T47D (cell line): Measurements from ENCODE around the gene GOLGA8B.
"Not testable (repeated sequence)": the region's sequence is repeated elsewhere in the genome, so short reads cannot be mapped to it uniquely, and the experiment has no call there.

Experiments used
- DNase-seq, 2 experiments: peaks; one replicate each; pipeline versions ENCODE4 v3.0.0 to v3.0.0-alpha.2; 2011 to 2012; ENCODE audit warnings: low read depth in 1 of 2, low spot score in 1 of 2
- JUND ChIP-seq: IDR thresholded peaks from 2 replicates; pipeline ENCODE4 v1.6.1; 2012; ENCODE audit warnings: low read depth
- in situ Hi-C: cut with HindIII; loops from 2 replicates; pipeline ENCODE4 v1.10.0; 2016; ENCODE audit warnings: low sequenced_read_pairs, low pct_unique_long_range_greater_than_20kb

The GOLGA8B gene

DNA sequence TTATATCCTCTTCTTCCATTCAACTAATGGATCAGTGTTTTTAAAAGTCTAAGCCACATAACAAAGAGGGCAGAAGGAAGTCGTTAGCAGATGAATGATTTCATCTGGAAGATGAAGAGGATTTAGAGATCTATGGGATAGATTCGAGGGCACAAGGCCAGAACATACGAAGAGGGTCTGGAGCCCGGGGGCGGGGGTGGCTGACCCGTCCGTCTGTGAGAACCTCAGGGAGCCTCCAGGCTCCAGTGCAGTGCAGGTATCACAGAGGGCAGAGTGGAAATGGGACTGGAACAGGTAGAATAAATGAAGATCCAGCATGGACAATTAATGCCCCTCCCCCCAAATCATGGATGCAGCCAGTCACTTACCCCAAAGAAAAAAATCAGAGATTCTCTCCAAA is 1.5 kb upstream of the GOLGA8B start:
- TF ChIP-seq JUND = no peak
- in situ Hi-C loops = no loop called here
- no peak for DNase-seq

DNA sequence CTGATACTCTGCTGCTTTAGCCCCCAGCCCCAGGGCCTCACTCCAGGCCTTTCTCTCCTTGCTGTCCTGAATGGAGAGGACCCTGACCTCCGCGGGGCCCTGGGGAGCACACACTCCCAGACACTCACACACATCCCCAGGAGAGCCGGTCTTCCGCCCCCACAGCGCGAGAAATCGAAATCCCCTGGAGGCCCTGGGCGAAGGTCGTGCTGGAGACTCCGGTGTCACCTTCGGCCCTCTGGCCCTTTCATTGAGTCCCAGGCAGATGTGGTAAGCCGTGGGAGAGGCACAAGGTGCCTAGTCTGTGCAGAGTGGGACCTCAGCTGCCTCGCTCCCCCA is 848 bp upstream of the GOLGA8B start:
- in situ Hi-C loops = no loop called here
- TF ChIP-seq JUND = no peak
- no peak for DNase-seq

DNA sequence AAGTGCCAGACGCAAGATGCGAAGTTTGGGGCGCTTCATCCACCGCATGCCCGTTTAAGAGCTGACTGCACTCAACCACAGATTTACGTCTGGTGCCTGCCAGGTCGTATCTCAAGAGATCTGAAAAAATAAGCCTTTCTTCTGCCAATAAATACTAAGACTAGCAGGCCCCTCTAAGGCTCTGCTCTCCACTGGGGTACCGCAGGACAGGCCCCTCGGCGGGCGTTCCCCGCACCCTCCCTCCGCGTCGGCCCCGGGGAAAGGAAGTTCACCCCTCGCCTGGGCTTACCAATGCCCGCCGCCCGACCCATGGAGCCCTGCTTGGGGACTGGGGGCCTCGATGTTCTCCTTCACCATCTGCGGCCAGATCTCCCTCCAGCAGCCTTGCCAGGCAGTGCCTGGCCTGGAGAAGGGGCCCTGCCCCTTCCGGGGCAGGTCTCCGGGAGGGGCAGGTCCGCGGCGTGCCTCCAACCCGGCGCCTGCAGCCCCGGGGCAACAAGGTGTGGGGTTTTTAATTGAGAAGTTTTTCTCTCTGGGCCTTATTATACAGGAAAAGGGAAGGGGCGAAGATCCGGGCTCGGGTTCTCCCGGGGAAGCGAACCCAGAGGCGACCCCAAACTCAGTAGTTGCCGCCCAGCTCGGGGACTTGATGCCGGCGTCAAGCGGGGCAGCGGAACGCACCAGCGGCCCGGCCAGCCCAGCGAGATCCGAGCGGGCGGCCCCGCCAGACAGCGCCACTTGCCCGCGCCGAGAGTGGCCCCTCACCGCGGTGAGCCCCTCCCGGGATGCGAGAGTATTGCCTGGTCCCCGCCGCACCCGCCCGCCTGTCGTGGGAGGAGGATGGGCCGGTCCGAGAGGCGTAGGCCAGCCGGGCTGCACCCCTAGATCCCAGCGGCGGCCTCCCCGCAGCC is 735 bp downstream of the GOLGA8B start:
- TF ChIP-seq JUND = no peak
- in situ Hi-C loops = no loop called here
- peak; percentile 33 to 62 for DNase-seq

DNA sequence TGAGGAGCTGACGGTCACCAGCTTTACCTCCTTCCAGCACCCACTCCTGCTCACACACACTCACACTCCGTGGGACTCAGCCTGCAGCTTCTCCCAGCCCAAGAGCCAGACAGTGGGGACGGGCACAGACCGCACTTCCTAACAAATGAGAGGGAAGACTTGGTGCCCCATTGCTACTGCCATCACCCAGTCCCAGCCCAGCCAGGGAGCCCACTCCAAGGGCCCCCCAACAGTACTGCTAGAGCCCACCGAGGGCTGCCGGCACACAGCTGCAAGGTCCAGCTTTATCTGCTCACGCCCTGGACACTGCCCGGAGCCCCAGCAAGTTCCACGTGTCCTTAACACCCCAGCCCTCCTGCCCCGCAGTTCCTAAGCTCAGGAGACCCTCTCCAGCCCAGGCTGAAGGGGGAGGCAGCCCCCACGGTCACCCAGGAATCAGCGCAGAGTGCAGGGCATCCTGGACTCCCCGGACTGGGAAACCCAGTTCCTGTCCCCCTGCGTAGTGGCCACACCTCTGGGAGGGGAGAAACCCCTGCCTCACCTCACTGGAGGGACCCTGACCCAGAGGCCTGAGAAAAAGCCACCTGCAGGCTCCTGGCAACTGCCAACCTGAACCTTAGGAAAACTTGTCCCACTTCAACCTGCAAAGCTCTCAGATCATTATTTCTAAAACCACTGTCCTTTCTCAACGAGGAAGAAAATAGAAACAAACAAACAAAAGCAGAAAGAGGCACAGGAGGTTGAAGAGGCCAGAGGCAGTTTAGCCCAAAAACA is 1.6 kb downstream of the GOLGA8B start:
- DNase-seq, in situ Hi-C loops: not testable (repeated sequence)

DNA sequence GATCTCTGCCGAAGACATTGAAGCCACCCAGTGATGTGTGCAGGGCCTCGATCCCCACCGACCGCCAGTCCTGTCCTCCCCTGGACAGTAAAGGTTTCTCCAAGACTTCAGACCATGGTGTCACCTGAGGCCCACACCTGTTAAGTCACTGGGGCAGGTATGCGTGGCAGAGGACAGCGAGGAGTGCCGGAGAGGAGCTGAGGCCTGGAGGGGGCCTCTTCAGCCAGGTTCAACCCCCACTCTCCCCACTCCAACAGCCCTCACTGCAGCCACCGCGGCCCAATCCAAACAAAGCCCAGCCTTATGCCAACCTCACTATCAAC is 2.4 kb downstream of the GOLGA8B start:
- in situ Hi-C loops = no loop called here
- TF ChIP-seq JUND = no peak
- DNase-seq = no peak

DNA sequence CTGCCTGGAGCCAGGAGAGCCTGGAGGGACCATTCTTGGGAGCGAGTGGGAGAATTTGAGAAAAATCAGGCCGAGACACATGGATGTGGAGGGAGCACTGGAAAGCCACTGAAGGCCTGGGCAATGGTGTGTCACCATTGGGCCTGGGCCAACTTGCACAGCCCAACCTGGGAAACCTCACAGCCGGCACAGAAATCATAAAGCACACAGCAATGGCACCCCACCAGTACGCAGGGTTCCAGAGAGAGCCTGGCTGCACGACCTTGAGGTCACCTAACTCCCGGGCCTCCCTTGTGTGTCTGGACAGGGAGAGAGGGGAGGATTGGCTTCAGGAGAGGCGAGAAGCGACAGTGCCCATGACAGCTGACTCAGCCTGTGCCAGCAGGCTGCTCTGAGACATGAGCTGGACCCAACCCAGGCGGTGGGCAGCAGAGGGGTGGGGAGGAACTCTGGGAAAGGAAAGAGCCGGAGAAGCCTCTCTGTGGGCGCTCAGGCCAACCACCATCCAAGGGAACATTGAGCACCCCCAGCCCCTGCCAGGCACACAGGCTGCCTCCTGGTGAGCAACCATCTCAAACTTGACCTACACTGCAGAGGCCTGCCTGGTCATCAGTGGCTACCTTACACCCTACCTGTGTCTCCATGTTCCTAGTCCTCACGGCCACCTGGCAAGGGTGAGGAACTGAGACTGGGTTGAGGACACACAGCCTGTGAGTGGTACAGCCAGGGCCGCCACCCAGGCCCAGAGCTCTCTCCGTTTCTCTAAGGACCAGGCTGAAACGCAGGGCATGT is 3.0 kb downstream of the GOLGA8B start:
- in situ Hi-C loops, DNase-seq: not testable (repeated sequence)

DNA sequence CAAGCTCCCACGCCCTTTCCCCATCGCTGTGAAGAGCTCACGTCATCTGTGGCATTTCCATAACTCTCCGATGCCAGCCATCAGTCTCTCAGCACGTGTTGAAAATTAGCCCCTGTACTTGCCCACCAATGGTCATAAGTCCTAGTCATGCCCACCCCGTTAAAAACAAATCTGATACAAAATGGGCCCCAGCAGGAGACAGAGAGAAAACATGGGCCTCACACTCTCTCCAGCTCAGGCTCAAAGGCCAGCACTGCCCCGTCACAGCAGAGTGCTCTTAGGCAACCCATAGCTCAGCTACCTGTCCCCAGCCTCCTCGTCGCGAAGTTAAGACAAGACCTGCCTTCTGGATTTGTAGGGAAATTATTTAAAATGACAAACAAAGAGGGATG is 5.2 kb downstream of the GOLGA8B start:
- TF ChIP-seq JUND = no peak
- no peak for DNase-seq
- in situ Hi-C loops = no loop called here

DNA sequence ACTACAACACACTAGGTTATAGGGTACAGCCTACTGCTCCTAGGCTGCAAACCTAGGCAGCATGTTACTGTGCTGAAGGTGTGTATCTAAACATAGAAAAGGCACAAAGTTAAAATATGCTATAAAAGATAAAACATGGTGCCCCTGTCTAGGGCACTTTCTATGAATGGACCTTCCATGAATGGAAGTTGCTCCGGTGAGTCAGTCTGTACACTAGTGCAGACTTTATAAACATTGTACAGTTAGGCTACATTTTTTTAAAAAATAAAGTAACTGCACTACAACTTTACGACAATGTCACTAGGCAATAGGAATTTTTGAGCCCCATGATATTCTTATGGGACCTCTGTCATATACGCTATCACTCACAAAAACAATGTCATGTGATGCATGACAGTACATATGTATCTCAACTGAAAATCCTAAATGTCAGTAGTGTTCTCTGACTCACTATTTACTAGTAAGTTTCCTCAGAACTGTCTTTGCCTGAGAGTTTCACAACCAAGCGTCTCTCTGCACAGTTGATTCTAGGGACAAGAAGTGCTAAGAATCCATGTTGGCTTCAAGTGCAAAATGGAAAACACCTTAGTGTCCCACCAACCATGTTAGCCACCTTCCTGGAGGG is 5.7 kb downstream of the GOLGA8B start:
- DNase-seq = not testable (repeated sequence)

DNA sequence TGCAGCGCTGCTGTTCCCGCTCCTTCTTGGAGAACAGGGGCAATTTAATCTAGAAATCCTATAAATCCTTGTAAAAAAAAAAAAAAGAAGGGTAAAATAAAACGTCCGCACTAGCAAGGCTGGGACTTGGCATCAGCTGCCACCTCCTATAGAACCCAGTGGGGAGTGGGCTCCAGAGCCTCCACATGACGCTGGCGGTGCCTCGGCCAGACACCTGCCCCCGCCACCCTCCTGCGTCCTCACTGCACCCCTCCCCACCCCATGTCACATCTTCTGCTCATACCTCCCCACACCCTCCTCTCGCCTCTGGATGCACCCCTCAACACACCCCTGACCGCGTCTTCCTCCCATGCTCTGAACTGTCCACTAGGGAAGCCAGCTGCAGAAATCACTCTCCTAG is 8.4 kb downstream of the GOLGA8B start:
- in situ Hi-C loops, DNase-seq: not testable (repeated sequence)

More for the DNA sequence above, 5.7 kb downstream of the GOLGA8B start:
- in situ Hi-C loops = not testable (repeated sequence)

DNA sequence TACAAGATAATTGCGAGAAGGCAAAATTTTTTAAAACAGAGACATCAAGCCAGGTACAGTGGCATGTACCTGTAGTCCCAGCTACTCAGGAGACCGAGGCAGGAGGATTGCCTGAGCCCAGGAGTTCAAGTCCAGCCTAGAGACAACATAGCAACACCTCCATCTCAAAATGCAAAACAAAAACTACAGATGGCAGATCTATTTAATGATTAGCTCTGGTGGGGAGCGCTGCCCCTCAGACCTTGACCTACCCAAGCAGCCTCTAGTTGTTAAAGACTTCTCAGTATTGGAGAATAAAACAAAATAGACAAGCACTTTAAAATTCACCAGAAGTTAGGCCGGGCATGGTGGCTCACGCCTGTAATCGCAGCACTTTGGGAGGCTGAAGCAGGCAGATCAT is 10.5 kb downstream of the GOLGA8B start:
- in situ Hi-C loops, DNase-seq: not testable (repeated sequence)

DNA sequence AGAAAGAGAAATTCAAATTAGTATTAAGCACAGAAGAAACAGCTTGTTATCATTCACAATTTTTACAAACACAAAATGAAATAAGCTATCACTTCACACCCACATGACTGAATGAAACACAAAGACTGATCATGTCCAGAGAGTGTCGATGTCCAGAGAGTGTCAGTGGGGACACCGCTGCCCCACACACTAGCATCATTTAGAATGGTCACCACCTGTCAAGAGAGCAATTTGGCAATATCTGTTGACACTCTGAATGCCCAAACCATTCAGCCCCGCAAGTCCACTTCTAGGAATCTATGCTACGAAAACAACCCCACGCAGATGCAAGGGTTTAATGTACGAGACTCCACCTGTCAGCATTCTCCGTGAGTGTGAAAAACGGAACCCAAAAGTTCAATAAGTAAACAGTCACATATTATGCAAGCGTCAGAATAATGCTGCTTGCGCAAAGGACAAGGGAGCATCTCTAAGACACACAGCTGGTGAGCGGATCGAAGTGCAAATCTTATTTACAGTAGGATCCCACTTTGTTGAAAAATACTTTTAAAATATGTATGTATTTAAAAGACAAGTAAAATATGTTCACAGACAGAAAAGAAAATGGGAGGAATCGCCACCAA is 11.3 kb downstream of the GOLGA8B start:
- in situ Hi-C loops, DNase-seq: not testable (repeated sequence)

DNA sequence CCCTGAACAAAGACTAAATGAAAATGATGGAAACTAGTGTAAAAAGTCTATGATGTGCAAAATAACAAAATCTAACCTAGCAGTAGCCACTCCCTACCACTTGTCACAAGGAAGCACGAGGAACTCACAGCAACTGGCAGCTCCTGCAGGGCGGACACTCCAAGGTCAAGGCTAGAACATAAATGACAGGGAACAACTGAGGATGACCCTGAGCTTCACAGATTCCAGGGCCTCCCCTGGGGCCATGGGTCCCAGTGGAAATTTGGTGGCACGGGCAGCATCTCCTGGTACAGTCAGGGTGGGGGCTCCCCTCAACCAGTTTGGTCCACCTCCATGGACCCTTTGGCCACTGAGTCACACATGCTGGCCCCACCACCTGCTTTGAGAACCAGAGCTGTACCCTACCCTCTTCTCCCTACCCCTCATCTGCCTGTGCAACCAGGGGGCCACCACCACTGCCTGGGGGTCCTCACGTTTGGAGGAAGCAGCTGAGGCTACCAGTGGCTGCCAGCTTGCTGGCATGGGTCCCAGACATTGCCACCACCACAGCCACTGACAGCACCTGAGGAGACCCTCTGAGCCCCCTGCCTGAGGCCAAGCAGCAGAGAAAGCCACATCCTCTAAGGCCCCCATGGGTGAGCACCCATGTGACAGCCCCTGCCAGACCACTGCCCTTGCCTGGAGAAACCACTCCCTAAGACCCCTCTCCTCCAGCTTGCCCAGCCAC is 13.6 kb downstream of the GOLGA8B start:
- DNase-seq, in situ Hi-C loops: not testable (repeated sequence)

DNA sequence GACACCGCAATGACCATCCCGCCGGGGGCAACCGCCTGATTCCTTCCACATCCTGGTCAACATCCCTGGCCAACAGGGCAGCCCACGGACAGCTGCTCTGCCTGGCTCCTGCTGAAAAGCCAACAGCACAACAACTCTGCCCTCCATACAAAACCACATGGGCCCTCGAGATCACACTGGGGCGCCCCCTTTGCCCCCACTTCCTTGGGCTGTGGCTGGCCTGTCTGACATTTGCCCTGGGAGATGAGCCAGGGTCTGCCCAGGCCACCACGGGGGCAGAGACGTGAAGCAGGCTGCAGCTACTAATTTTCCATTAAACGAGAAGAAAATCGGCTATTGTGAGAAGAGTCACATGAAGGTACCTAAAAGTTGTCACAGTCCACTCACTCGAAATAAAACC is 16.3 kb downstream of the GOLGA8B start:
- DNase-seq, in situ Hi-C loops: not testable (repeated sequence)

DNA sequence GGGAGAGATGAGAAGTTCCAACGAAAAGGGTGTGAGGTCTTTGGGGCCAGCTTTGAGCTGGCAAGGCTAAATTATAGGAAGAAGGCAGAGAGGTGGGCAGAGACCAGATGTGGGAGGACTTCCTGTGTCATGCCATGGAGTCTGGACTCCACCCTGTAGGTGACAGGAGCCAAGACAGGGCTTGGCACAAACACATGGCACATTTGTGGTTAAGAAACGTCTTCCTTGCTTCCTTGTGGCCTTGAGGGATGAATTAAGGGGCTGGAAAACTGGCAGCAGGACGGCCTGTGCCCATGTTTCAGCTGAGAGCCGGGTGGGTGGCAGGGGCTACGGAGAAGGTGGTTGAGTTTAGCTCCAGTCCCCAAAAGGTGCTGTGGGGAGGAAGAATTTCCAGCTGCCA is 18.7 kb downstream of the GOLGA8B start:
- not testable (repeated sequence) for DNase-seq

DNA sequence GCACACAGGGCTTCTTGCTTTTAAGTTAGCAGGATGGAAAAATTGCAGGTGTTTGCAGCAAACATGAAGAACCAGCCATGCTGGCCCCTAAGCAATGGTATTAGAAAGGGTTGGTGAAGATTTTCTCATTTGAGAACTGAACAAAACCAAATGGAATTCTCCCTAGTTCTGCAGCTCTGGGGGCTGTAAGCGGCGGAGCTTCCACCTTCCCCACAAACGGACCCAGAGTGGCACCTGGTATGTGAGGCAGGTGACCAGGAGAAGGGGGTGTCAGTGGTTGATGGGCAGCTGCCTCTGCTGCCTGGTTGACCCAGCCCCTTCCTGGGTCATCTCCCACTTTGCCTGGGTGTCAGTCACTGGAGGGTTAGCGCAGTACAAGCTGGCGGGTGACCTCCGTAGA is 22.6 kb downstream of the GOLGA8B start:
- DNase-seq, in situ Hi-C loops: not testable (repeated sequence)

More for the DNA sequence above, 18.7 kb downstream of the GOLGA8B start:
- in situ Hi-C loops = not testable (repeated sequence)

DNA sequence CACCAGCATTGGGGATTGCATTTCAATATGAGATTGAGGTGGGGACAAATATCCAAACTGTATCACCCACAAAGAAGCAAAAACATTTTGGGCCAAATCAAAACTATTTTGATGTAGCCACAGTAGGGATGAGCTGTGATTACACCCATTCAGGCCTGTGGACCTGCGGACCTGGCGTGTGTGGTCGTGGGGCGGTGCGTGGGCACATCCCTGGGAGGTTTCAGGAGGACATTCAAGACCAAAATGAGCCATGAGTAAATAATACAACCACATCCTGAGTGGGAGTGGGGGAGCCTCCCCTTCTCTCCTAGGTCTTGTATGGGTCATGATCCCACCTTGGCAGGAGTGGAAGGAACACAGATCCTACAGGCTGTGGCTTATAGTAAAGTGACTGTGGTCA is 23.7 kb downstream of the GOLGA8B start:
- in situ Hi-C loops, DNase-seq: not testable (repeated sequence)

DNA sequence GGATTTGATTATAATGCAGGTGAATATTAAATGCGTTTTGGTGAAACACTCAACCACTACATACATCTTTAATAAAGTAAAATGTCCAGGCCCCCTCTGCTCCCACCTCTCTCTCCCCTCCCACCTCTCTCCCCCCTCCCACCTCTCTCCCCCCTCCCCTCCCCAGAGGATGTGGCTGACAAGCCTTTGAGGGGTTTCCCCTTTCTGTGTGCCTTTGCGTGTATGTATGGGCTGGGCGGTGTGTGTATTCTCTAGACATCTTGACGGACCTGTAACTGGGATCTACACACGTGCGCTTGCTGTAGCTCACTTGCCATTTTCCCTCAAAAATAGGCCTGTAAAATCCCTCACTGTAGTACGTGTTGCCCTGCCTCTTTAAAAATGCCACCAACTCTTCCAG is 28.3 kb downstream of the GOLGA8B start:
- in situ Hi-C loops, DNase-seq: not testable (repeated sequence)
